Uterus (tissue), 4 donors: ENCODE results near the gene RASL11B. TPM values are rescaled to one million over a fixed set of nuclear protein-coding genes. Genes with fewer than 3 reads are reported as not detected.

Source experiments
- DNase-seq, 2 donors: peaks; one replicate each; pipeline ENCODE4 v3.0.0-alpha.2; 2019 to 2020
- H3K27ac ChIP-seq, 2 donors: fragments of 200-600 bp; sonication (generic); 1 replicate in 1 of 2; 2 replicates in 1 of 2; pipeline ENCODE4 v1.5.1; 2016 to 2018
- H3K27me3 ChIP-seq, 2 donors: fragments of 200-600 bp; sonication (generic); one replicate each; pipeline ENCODE4 v1.5.1; 2018 to 2019; ENCODE audit warnings: control low read depth in 1 of 2
- H3K36me3 ChIP-seq, 2 donors: fragments of 200-600 bp; sonication (generic); one replicate each; pipeline ENCODE4 v1.5.1; 2019; ENCODE audit warnings: control low read depth in 1 of 2
- H3K4me1 ChIP-seq, 2 donors: fragments of 200-600 bp; sonication (generic); one replicate each; pipeline ENCODE4 v1.5.1; 2018 to 2019; ENCODE audit warnings: control low read depth in 1 of 2
- H3K4me3 ChIP-seq, 2 donors: fragments of 200-600 bp; sonication (generic); 1 replicate in 1 of 2; 2 replicates in 1 of 2; pipeline ENCODE4 v1.5.1; 2018 to 2019; ENCODE audit warnings: mild to moderate bottlenecking in 1 of 2
- H3K9me3 ChIP-seq, 2 donors: fragments of 200-600 bp; sonication (generic); one replicate each; pipeline ENCODE4 v1.5.1; 2019; ENCODE audit warnings: control low read depth in 1 of 2
- CTCF ChIP-seq, 4 experiments: fragments of 200-600 bp in 2 of 4; fragments of 450-650 bp in 2 of 4; sonication (generic) in 2 of 4; IDR thresholded peaks; one replicate each; pipeline ENCODE4 v1.5.1; 2016 to 2019; ENCODE audit warnings: antibody characterized with exemption in 4 of 4, mild to moderate bottlenecking in 2 of 4, moderate library complexity in 1 of 4
- POLR2A ChIP-seq, 2 donors: fragments of 450-650 bp; IDR thresholded peaks; one replicate each; pipeline ENCODE4 v1.6.1; 2016; ENCODE audit warnings: antibody characterized with exemption in 2 of 2, mild to moderate bottlenecking in 1 of 2, moderate library complexity in 1 of 2
- intact Hi-C: fragments of 100-400 bp; cut with DNase I; formaldehyde crosslinking; loops from one replicate; pipeline ENCODE4 v1.15.1; 2023; ENCODE audit warnings: low total_unique reads
- total RNA-seq, 4 donors: library from RNA; depleted of rRNA in 3 of 4; stranded (reverse); fragments of >200 nt in 3 of 4; gene quantifications; one replicate each; pipeline versions ENCODE4 v1.1.0 to v1.2.4, GENCODE V29; 2014 to 2023
- donor health status: DM: yes; HTN: yes; CAD: no.

The RASL11B gene
- total RNA-seq, 4 donors from 2014 or later = 0.29 to 36.4 (median 4.4) TPM

GRCh38 chr4:52884994-52885393, 22.9 kb downstream of the RASL11B start:
- Histone ChIP-seq H3K4me1 (no peaks in the 10 kb centered on the region), H3K27ac (no peak overlapping the region), H3K36me3 (no peaks in the 10 kb centered on the region), H3K4me3 (no peak overlapping the region), H3K27me3 (no peaks in the 10 kb centered on the region), H3K9me3 (no peaks in the 10 kb centered on the region)
- no peak for TF ChIP-seq CTCF (IDR thresholded peaks at IDR 0.05)
- TF ChIP-seq POLR2A (IDR thresholded peaks at IDR 0.05) = no peak
- intact Hi-C loops = no loop called here
- no peak for DNase-seq

GRCh38 chr4:52889354-52889753, 27.2 kb downstream of the RASL11B start:
- intact Hi-C loops = no loop called here
- Histone ChIP-seq H3K4me3 (no peak overlapping the region), H3K36me3 (no peaks in the 10 kb centered on the region), H3K27me3 (no peaks in the 10 kb centered on the region), H3K4me1 (no peaks in the 10 kb centered on the region), H3K9me3 (no peaks in the 10 kb centered on the region), H3K27ac (no peak overlapping the region)
- no peak for DNase-seq
- TF ChIP-seq CTCF (IDR thresholded peaks at IDR 0.05) = no peak
- no peak for TF ChIP-seq POLR2A (IDR thresholded peaks at IDR 0.05)

GRCh38 chr4:52889778-52890520, 27.8 kb downstream of the RASL11B start:
- TF ChIP-seq CTCF (IDR thresholded peaks at IDR 0.05) (no peak), POLR2A (IDR thresholded peaks at IDR 0.05) (no peak)
- no peaks in the 10 kb centered on the region for H3K36me3 ChIP-seq
- H3K9me3 ChIP-seq = no peaks in the 10 kb centered on the region
- H3K27ac ChIP-seq = no peak overlapping the region
- intact Hi-C loops = no loop called here
- no peak overlapping the region for H3K4me3 ChIP-seq
- no peaks in the 10 kb centered on the region for H3K27me3 ChIP-seq
- DNase-seq = no peak
- H3K4me1 ChIP-seq = no peaks in the 10 kb centered on the region

- TF ChIP-seq POLR2A (IDR thresholded peaks at IDR 0.05) (no peak), CTCF (IDR thresholded peaks at IDR 0.05) (no peak)
- Histone ChIP-seq H3K4me1 (no peaks in the 10 kb centered on the region), H3K36me3 (no peaks in the 10 kb centered on the region), H3K27me3 (no peaks in the 10 kb centered on the region), H3K27ac (no peak overlapping the region), H3K9me3 (no peaks in the 10 kb centered on the region), H3K4me3 (no peak overlapping the region)
- no peak for DNase-seq
- intact Hi-C loops = no loop called here
Observed at GRCh38 chr4:52890521-52890791, 28.3 kb downstream of the RASL11B start.

GRCh38 chr4:52891743-52892142, 29.6 kb downstream of the RASL11B start:
- TF ChIP-seq CTCF (IDR thresholded peaks at IDR 0.05) (no peak), POLR2A (IDR thresholded peaks at IDR 0.05) (no peak)
- intact Hi-C loops = no loop called here
- H3K9me3 ChIP-seq = no peaks in the 10 kb centered on the region
- DNase-seq = no peak
- H3K4me1 ChIP-seq = no peaks in the 10 kb centered on the region
- H3K27me3 ChIP-seq = no peaks in the 10 kb centered on the region
- no peak overlapping the region for H3K4me3 ChIP-seq
- H3K36me3 ChIP-seq = no peaks in the 10 kb centered on the region
- no peak overlapping the region for H3K27ac ChIP-seq
